ENCODE data around the gene SH3TC1. TPM values are rescaled to one million over a fixed set of nuclear protein-coding genes. Genes with fewer than 3 reads are reported as not detected.

The SH3TC1 gene
- total RNA-seq, 1 donor from 2014 or later = 32.1 TPM

DNA sequence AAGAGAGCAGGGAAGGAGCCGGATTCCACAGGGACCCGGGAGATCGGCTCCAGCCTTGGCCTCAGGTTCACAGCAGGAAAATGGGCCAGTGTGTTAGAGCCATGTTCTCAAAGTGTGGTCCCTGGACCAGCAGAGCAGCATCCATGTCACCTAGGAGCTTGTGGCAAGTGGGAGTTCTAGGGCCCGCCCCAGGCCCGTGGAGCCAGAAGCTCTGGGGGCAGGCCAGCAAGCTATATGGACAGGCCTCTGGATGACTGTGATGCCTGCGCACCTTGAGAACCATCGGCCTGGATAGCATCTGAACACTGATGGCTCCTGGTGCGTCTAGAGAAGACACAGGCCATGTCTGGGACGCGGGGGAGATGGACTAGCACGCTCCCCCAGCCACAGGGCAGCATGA is 33.7 kb downstream of the SH3TC1 start:
- FAIRE-seq = no peak
- no peak for DNase-seq (ENCODE audit: low read depth)

DNA sequence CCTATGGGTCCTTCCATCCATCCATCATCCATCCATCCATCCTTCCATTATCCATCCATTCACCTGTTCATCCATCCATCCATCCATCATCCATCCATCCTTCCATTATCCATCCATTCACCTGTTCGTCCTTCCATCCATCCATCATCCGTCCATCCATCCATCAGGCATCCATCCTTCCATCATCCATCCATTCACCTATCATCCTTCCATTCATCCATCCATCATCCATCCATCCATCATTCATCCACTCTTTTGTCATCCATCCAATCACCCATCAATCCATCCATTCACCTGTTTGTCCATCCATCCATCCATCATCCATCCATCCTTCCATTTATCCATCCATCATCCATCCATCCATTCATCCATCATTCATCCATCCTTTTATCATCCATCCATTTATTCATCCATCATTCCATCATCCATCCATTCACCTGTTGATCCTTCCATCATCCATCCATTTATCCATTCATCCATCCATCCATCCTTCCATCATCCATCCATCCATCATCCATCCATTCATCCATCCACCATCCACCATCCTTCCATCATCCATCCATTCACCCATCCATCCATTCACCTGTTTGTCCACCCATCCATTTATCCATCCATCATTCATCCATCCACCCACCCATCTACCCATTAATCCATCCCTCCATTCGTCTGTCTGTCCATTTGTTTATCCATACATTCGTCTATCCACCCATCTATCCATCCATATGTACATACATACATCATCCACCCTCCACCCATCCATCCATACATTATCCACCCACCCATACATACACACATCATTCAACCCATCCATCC is 34.8 kb downstream of the SH3TC1 start:
- H3K36me3 ChIP-seq (ENCODE audit: control insufficient read depth, insufficient read depth, low read length) = peaks cover 66% of the 10 kb centered on the region
- H3K4me3 ChIP-seq (ENCODE audit: low read depth, low read length) = no peak overlapping the region
- no peak for DNase-seq (ENCODE audit: low read depth)
- H3K27me3 ChIP-seq (ENCODE audit: control insufficient read depth, insufficient read depth, low read length) = no peaks in the 10 kb centered on the region
- TF ChIP-seq CTCF (IDR thresholded peaks at IDR 0.05; ENCODE audit: insufficient read depth, low read length, severe bottlenecking) = no peak
- FAIRE-seq = no peak

More for the DNA sequence above, 33.7 kb downstream of the SH3TC1 start:
- TF ChIP-seq CTCF (IDR thresholded peaks at IDR 0.05; ENCODE audit: insufficient read depth, low read length, severe bottlenecking) = no peak
- H3K27me3 ChIP-seq (ENCODE audit: control insufficient read depth, insufficient read depth, low read length) = no peaks in the 10 kb centered on the region
- H3K36me3 ChIP-seq (ENCODE audit: control insufficient read depth, insufficient read depth, low read length) = peaks cover 64% of the 10 kb centered on the region
- H3K4me3 ChIP-seq (ENCODE audit: low read depth, low read length) = no peak overlapping the region

DNA sequence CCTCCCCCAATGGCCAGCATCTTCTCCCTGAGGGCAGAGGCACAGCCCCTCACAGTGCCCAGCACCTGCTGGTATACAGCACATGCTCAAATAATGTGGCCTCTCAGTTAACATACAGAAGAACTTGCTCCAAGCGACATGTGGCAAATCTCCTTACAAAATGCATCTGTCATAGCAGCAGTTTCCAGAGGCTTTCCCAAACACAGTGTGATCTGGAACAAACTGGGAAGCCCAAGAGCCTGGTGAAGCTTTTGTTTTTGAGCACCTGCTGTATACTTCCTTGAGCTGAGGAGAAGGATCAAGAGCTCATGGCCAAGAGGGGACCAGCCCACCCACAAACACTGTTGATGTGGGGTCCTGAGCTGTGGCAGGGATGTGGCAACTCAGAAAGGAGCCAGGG is 35.6 kb downstream of the SH3TC1 start:
- peaks cover 67% of the 10 kb centered on the region for H3K36me3 ChIP-seq (ENCODE audit: control insufficient read depth, insufficient read depth, low read length)
- H3K4me3 ChIP-seq (ENCODE audit: low read depth, low read length) = no peak overlapping the region
- no peak for TF ChIP-seq CTCF (IDR thresholded peaks at IDR 0.05; ENCODE audit: insufficient read depth, low read length, severe bottlenecking)
- no peaks in the 10 kb centered on the region for H3K27me3 ChIP-seq (ENCODE audit: control insufficient read depth, insufficient read depth, low read length)
- FAIRE-seq = no peak
- DNase-seq (ENCODE audit: low read depth) = no peak

- peaks cover 67% of the 10 kb centered on the region for H3K36me3 ChIP-seq (ENCODE audit: control insufficient read depth, insufficient read depth, low read length)
- H3K27me3 ChIP-seq (ENCODE audit: control insufficient read depth, insufficient read depth, low read length) = no peaks in the 10 kb centered on the region
- no peak overlapping the region for H3K4me3 ChIP-seq (ENCODE audit: low read depth, low read length)
- TF ChIP-seq CTCF (IDR thresholded peaks at IDR 0.05; ENCODE audit: insufficient read depth, low read length, severe bottlenecking) = no peak
- DNase-seq (ENCODE audit: low read depth) (no peak), FAIRE-seq (no peak)
These were observed 36.1 kb downstream of the SH3TC1 start for GRCh38 chr4:8235224-8235623.

- DNase-seq (ENCODE audit: low read depth) = no peak
- no peak for FAIRE-seq
- H3K27me3 ChIP-seq (ENCODE audit: control insufficient read depth, insufficient read depth, low read length) = no peaks in the 10 kb centered on the region
- H3K4me3 ChIP-seq (ENCODE audit: low read depth, low read length) = no peak overlapping the region
- peaks cover 67% of the 10 kb centered on the region for H3K36me3 ChIP-seq (ENCODE audit: control insufficient read depth, insufficient read depth, low read length)
- TF ChIP-seq CTCF (IDR thresholded peaks at IDR 0.05; ENCODE audit: insufficient read depth, low read length, severe bottlenecking) = no peak
These were observed 36.6 kb downstream of the SH3TC1 start for GRCh38 chr4:8235686-8236085.

Measured in bronchial epithelial cell (primary cell).